Smooth muscle cell (in vitro differentiated cells): ENCODE results near the gene EMSY. TPM values are rescaled to one million over a fixed set of nuclear protein-coding genes. Genes with fewer than 3 reads are reported as not detected.
"Not testable (repeated sequence)": the region's sequence is repeated elsewhere in the genome, so short reads cannot be mapped to it uniquely, and the experiment has no call there.

Source experiments
- DNase-seq: peaks from one replicate; lab custom pipeline; 2025; ENCODE audit not compliant: unreplicated experiment; lab: John Stamatoyannopoulos, UW
- H2AFZ ChIP-seq: fragments of 200-600 bp; sonication (generic); 2 replicates; pipeline ENCODE4 v1.6.0; 2016; ENCODE audit warnings: antibody characterized with exemption, low read depth, mild to moderate bottlenecking
- H3F3A ChIP-seq: fragments of 200-600 bp; sonication (generic); 2 replicates; pipeline ENCODE4 v1.6.0; 2017; ENCODE audit warnings: antibody characterized with exemption, low read depth
- H3K27ac ChIP-seq: fragments of 200-600 bp; sonication (generic); 2 replicates; pipeline ENCODE4 v1.5.1; 2016; ENCODE audit warnings: low read depth, mild to moderate bottlenecking
- H3K27me3 ChIP-seq: fragments of 200-600 bp; sonication (generic); 2 replicates; pipeline ENCODE4 v1.6.1; 2016; ENCODE audit warnings: low read depth, mild to moderate bottlenecking
- H3K36me3 ChIP-seq: fragments of 200-600 bp; sonication (generic); 2 replicates; pipeline ENCODE4 v1.5.1; 2016; ENCODE audit warnings: low read depth
- H3K4me1 ChIP-seq: fragments of 200-600 bp; sonication (generic); 2 replicates; pipeline ENCODE4 v1.5.1; 2016; ENCODE audit warnings: low read depth
- H3K4me2 ChIP-seq: fragments of 200-600 bp; sonication (generic); 2 replicates; pipeline ENCODE4 v1.6.0; 2016; ENCODE audit warnings: mild to moderate bottlenecking
- H3K4me3 ChIP-seq: fragments of 200-600 bp; sonication (generic); 2 replicates; pipeline ENCODE4 v1.5.1; 2016; ENCODE audit warnings: mild to moderate bottlenecking
- H3K79me2 ChIP-seq: fragments of 200-600 bp; sonication (generic); 2 replicates; pipeline ENCODE4 v1.6.0; 2016; ENCODE audit warnings: low read depth, mild to moderate bottlenecking
- H3K9ac ChIP-seq: fragments of 200-600 bp; sonication (generic); 2 replicates; pipeline ENCODE4 v1.6.0; 2016; ENCODE audit warnings: low read depth
- H3K9me3 ChIP-seq: fragments of 200-600 bp; sonication (generic); replicated peaks from 2 replicates; pipeline ENCODE4 v1.5.1; 2016; ENCODE audit warnings: low read depth
- H4K20me1 ChIP-seq: fragments of 200-600 bp; sonication (generic); 2 replicates; pipeline ENCODE4 v1.6.0; 2016; ENCODE audit warnings: low read depth
- CTCF ChIP-seq: fragments of 200-600 bp; sonication (generic); IDR thresholded peaks from 2 replicates; pipeline ENCODE4 v1.5.1; 2017; ENCODE audit warnings: borderline replicate concordance, mild to moderate bottlenecking, antibody characterized with exemption; ENCODE audit not compliant: insufficient read depth, poor library complexity, severe bottlenecking
- WGBS: methylation state at CpG from one replicate; pipeline ENCODE4 v1.1.7; 2016; ENCODE audit warnings: low lambda C conversion rate; 5-methylcytosine and 5-hydroxymethylcytosine counted together
- polyA plus RNA-seq: library from polyadenylated mRNA; unstranded; fragments of >200 nt; fragmentation: Nextera tagmentation; extraction: Ambion mirVana; gene quantifications from 2 replicates; pipeline ENCODE4 v1.2.1, GENCODE V29; 2016
- total RNA-seq: library from RNA; depleted of rRNA; stranded (reverse); fragments of >200 nt; gene quantifications from 2 replicates; pipeline ENCODE4 v1.2.3, GENCODE V29; 2014

EMSY gene
- total and polyA plus RNA-seq, 2 experiments from 2014 or later: 14.5 to 26.0 TPM

DNA sequence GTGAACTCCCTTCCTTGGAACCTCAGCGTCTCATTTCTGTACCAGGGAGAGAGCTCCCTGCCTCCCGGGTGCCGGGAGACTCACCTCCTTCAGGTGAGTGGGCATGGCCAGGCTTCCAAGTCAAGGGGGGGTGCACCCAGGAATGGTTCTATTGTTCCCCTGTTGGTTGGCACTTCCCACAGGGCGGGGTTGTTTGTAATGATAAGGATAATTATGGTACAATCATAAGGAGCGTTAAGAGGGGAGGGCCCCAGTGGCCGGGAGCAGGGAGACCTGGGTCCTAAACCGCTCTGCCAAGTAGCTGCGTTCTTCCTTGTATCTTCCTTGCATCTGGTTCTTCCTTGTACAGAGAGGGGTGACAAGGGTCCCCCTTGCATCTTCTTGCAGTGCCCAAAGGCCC lies 146.6 kb downstream of the EMSY start:
- no peaks in the 10 kb centered on the region for H3K27me3 ChIP-seq
- no peaks in the 10 kb centered on the region for H3K36me3 ChIP-seq
- no peak overlapping the region for H3K4me2 ChIP-seq
- no peak overlapping the region for H3K9ac ChIP-seq
- no peaks in the 10 kb centered on the region for H3K9me3 ChIP-seq
- H4K20me1 ChIP-seq: no peaks in the 10 kb centered on the region
- WGBS: 92% methylated on average over 8 of the region's 8 CpGs
- no peak for TF ChIP-seq CTCF
- H2AFZ ChIP-seq: no peak overlapping the region
- no peak overlapping the region for H3K27ac ChIP-seq
- H3K4me1 ChIP-seq: no peaks in the 10 kb centered on the region
- H3K4me3 ChIP-seq: no peak overlapping the region
- H3K79me2 ChIP-seq: no peaks in the 10 kb centered on the region
- H3F3A ChIP-seq: peaks cover 3% of the 10 kb centered on the region
- no peak for DNase-seq

DNA sequence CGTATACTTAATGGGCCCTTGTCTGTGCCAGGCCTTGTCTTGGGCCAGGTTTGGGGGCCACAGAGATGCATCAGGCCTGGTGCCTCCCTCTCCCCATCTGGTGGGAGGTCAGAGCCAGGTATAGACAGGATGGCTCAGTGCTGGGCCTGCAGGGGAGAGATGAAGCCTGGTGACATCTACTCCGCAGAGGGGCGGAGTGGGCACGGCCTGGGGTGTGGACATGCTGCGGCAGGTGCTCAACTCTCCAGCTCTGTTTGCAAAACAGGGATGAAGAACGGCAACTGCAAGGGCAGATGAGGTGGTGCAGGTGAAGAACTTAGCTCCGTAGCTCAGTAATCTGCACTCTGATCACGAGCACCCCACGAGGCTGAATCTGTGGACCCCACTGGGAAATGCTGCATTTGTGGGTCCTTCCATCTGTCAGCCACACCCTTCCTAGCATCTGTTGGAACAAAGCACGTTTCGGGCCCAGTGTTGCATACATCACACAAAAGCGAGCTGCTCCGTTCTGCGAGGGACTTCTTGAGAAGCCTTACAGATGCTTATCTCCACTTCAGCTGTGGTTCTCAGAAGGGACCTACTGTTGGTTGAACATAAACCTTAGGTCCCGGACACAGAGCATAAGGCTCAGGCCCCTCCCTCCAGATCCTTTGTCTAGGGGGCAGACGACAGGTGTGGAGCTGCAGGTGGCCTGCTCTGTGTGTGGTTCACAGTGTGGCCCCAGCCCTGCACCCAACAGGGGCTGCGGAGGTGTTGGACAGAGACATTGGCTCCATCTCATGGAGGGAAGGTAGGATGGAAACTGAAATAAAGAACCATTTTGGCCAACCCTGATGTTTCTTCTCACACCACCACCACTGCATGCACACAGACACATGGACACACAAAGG lies 147.5 kb downstream of the EMSY start:
- no peak overlapping the region for H3K4me3 ChIP-seq
- no peaks in the 10 kb centered on the region for H3K4me1 ChIP-seq
- no peak for TF ChIP-seq CTCF
- WGBS: 95% methylated on average over 17 of the region's 17 CpGs
- no peak overlapping the region for H2AFZ ChIP-seq
- DNase-seq: no peak
- no peak overlapping the region for H3K4me2 ChIP-seq
- H4K20me1 ChIP-seq: no peaks in the 10 kb centered on the region
- no peaks in the 10 kb centered on the region for H3K79me2 ChIP-seq
- H3F3A ChIP-seq: peaks cover under 1% of the 10 kb centered on the region
- no peaks in the 10 kb centered on the region for H3K36me3 ChIP-seq
- no peak overlapping the region for H3K27ac ChIP-seq
- no peaks in the 10 kb centered on the region for H3K9me3 ChIP-seq
- no peaks in the 10 kb centered on the region for H3K27me3 ChIP-seq
- H3K9ac ChIP-seq: no peak overlapping the region

DNA sequence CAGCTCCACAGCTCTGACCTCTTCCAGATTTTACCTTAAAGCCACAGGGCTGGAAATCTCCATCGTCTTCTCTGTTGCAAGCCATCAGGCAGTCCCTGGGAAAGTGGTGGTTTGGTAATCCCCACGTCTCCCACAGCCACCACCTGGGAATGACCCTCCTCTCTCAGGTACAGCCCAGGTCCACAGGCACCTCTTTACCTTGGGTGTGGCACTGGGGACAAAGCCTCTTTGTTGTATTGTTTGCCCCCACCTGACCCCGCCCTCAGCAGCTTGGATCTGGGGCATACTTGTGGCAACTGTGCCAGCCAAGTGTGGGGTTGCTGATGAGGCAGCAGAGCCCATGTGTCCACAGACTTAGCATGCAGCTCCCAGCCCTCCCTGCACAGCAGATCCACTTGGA lies 148.1 kb downstream of the EMSY start:
- Histone ChIP-seq H3K4me3 (no peak overlapping the region), H3K79me2 (no peaks in the 10 kb centered on the region), H3K36me3 (no peaks in the 10 kb centered on the region), H4K20me1 (no peaks in the 10 kb centered on the region), H3K27me3 (no peaks in the 10 kb centered on the region), H3K9me3 (no peaks in the 10 kb centered on the region), H3K4me1 (no peaks in the 10 kb centered on the region), H2AFZ (no peak overlapping the region), H3K9ac (no peak overlapping the region), H3K27ac (no peak overlapping the region), H3K4me2 (no peak overlapping the region), H3F3A (no peaks in the 10 kb centered on the region)
- DNase-seq: no peak
- WGBS: 89% methylated on average over 3 of the region's 3 CpGs
- no peak for TF ChIP-seq CTCF

GRCh38 chr11:76595091-76595490 lies 150.3 kb downstream of the EMSY start:
- not testable (repeated sequence) for H3F3A ChIP-seq, H3K9ac ChIP-seq, H3K4me2 ChIP-seq, H4K20me1 ChIP-seq, H3K36me3 ChIP-seq, H3K4me1 ChIP-seq, DNase-seq, H3K79me2 ChIP-seq, H3K27ac ChIP-seq, H2AFZ ChIP-seq, H3K4me3 ChIP-seq, H3K9me3 ChIP-seq, H3K27me3 ChIP-seq
- WGBS: 83% methylated on average over 4 of the region's 4 CpGs
